CD4-positive, alpha-beta T cell treated with Interleukin-6 at 100 ng/mL for 8 hours (primary cell): ENCODE results near the gene CHD5.

ENCODE experiments used
- DNase-seq: peaks from one replicate; pipeline ENCODE4 v3.0.0-alpha.2; 2020; ENCODE audit warnings: mixed read lengths, low spot score

Gene CHD5

DNA sequence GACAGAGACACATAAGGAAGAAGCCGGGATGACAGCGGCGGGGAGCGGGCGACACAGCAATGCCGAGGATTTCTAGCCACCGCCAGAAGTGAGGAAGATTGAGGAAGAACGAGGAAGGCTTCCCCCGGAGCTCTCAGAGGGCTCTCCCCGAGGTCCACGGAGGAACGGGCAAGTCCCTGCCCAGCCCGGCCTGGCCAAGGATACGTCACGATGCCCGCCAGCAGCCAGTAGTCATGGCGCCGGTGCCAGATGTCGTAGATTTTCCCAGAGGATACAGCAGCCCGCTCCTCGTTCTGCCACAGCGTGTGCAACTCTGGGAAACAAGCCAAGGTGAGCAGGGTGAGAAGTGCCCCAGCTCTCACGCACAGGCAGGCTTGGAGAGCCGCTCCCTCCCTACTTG, 68.5 kb downstream of the CHD5 start:
- DNase-seq = no peak

GRCh38 chr1:6110326-6110725, 69.8 kb downstream of the CHD5 start:
- DNase-seq = no peak

DNA sequence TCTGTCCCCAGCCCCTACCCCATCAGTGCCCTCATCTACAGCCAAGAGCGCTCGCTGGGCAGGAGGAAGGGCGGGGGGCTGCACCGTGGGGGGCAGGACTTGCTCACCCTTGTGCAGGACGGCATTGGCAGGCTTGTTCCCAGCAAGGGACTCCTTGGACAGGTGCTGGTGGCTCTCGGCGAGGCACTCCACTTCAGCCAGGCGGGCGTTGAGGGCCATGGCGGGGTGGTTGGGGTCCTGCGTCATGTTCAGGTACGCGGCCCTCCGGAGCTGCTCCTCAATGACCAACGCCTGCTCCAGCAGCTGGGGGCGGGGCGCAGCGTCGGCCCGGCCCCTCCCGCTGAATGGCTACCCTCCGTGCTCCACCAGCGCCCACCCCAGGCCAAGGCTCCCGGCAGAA, 70.4 kb downstream of the CHD5 start:
- no peak for DNase-seq

- no peak for DNase-seq
Observed at GRCh38 chr1:6108937-6109614, 71.0 kb downstream of the CHD5 start.

DNA sequence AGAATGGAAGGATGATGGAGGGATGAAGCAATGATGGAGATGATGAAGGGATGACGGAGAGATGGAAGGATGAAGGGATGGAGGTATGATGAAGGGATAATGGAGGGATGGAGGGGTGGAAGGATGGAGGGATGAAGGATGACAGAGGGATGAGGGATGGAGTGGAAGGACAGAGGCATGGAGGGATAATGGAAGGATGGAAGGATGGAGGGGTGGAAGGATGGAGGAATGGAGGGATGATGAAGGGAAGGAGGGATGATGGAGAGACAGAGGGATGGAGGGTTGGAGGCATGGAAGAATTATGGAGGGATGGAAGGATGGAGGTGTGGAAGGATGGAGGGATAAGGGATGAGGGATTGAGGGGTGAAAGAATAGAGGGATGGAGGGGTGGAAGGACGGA, 71.6 kb downstream of the CHD5 start:
- no peak for DNase-seq

- no peak for DNase-seq
Observed at GRCh38 chr1:6107409-6108356, 72.4 kb downstream of the CHD5 start.

DNA sequence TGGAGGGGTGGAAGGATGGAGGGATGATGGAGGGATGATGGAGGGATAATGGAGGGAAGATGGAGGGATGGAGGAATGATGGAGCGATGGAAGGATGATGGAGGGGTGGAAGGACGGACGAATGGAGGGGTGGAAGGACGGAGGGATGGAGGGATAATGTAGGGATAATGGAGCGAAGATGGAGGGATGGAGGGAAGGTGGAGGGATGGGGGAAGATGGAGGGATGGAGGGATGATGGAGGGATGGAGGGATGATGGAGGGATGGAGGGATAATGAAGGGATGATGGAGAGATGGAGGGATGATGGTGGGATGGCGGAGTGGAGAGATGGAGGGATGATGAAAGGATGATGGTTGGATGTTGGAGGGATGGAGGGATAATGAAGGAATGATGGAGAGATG, 73.1 kb downstream of the CHD5 start:
- no peak for DNase-seq

DNA sequence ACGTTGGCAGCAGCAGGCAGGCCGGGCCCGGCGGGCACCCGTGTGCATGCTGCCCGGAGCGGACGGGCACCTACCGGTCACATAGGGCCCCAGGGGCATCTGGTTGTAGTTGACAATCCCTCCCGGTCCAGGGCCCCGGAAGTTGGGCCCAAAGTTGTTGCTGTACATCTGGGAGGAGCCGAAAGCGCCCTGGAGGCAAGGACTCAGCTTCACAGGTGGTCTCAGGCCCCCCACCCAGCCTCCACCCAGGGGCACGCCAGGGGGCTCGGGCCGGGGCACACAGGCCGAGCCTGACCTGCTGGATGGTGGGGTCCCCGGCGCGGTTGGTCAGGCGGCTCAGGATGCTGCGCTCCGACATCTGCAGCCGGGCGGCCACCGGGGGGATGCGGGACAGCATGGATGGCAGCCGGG, 73.8 kb downstream of the CHD5 start:
- no peak for DNase-seq

DNA sequence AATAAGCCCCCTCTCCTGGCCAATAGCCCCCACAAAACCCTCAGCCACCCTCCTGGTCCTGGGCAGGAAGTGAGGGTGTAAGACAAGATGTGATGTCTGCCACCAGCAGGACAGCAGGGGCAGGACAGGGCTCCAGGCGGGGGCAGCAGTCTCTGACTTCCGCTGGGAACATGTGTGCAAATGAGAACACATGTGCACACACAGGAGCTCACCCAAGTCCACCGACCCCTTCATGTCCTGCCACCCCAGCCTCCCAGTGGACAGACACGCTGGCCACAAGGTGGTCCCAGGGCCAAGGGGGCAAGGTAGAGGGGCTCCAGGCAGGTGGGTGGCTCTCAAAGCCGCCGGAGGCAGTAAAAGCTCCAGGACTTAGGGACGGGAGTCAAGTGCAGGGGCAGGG, 74.4 kb downstream of the CHD5 start:
- no peak for DNase-seq

DNA sequence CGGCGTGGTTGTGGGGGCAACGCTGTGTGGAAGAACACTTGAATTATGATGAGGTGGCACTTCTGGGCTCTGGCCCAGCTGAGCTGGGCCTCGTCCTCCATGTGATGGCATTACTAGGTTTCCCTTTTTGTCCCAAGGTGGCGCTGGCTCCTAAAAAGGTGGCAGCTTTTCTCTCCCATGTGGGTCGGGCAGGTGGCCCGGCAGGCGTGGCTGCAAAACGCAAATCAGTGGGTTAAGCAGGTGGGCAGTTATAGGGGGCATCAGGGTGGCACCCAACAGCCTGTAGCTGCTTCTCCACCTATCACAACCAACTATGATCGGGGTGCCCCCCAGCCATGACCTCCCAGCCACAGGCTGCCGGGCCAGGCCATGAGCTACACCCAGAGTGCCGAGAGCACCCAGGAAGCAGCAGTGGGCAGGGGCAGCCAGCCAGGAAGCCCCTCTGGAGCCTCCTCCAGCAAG, 74.9 kb downstream of the CHD5 start:
- no peak for DNase-seq

DNA sequence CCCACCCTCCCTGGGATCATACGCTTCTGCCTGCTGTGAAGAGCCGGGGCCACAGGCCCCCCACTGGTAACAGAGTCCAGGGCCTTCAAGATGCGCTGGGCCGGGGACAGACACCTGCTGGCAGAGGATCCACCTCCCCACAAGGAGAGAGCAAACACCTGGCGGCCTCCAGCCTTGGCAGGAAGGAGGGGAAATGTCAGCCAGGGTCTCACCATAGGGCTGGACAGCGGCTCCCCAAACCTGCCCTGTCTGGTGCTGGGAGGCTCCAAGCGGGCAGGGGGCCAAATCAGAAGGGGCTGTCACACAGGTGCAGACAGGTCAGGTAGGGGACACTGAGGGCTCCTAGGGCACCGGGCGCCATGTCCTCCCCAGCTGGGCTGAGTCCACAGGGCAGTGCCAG, 75.5 kb downstream of the CHD5 start:
- DNase-seq = no peak

DNA sequence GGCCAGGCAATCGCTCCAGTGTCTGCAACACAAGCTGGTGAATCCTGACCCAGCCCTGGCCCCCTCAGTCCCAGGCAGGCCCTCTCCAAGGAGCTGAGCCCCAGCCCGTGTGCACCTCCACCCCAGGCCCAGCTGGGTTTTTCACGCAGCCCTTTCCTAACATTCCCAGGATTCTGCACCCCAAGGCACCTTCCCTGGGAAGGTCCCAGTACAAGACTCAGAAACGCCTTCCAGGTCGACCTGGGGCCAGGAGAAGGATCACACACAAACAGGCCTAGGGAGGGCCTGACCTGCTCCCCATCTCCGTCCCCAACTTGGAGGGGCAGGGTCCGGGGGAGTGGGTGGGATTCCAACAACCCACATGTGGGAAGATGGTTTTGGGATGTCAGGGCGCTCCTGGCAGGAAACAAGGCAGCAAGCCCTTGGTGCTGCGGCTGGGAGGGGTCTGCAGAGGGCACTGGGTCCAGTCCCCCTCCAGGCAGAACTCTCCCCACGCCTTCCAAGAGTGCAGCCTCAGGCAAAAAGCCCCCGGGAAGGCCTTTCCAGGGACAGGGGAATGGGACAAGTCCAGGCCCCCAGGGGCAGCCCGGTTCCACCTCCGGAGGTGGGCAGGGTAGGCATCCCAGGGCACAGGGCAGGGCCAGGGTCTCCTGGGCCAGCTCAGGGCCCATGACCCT, 76.1 kb downstream of the CHD5 start:
- no peak for DNase-seq

DNA sequence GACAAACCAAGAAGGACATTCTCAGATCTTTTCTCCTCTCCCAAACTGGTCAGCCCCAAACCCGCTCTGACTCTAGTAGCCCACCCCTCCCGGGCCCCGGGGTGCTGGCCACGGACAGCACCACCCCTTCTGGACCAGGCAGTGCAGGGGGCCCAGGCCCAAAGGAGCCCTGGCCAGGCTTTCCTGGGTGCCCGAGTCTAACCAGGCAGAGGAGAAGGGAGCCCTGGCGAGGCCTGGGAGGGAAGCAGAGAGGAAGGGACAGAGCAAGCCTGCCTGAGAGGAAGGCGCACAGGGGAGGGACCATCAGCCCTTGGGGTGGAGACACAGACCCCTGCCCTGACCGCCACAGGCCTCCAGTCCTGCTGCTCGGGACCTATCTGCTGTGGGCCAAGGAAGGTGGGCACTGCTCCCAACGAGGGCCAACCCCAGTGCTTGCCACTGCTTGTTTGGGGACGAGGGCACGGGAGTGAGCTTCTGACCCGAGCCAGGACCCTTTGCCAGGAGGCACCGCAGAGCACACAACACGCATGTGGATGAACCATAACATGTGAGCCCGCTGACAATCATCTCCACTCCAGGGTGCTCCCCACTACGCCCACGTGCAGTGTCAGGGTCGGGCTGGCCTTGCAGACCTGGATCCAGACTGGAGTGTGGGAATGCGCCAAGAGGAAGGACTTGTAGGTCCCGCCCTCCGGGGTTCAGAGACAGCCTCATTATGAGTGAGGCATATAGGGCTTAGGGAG, 76.8 kb downstream of the CHD5 start:
- DNase-seq = no peak

GRCh38 chr1:6102532-6102845, 77.6 kb downstream of the CHD5 start:
- no peak for DNase-seq

- DNase-seq = no peak
Observed at GRCh38 chr1:6101826-6102531, 78.1 kb downstream of the CHD5 start.

GRCh38 chr1:6100861-6101783, 79.0 kb downstream of the CHD5 start:
- DNase-seq = no peak

GRCh38 chr1:6099787-6100765, 80.0 kb downstream of the CHD5 start:
- no peak for DNase-seq

GRCh38 chr1:6099297-6099696, 80.8 kb downstream of the CHD5 start:
- DNase-seq = no peak
